Ureter (tissue), 1 donor: ENCODE results near the gene DBT. TPM values are rescaled to one million over a fixed set of nuclear protein-coding genes. Genes with fewer than 3 reads are reported as not detected.
"Not testable (repeated sequence)": the region's sequence is repeated elsewhere in the genome, so short reads cannot be mapped to it uniquely, and the experiment has no call there.

Source experiments
- DNase-seq: peaks from one replicate; pipeline ENCODE4 v3.0.0-alpha.2; 2020; ENCODE audit warnings: low spot score
- total RNA-seq: library from RNA; stranded (reverse); gene quantifications from one replicate; pipeline ENCODE4 v1.2.4, GENCODE V29; 2023
- donor health status: DM: yes; HTN: yes; CAD: no.

Gene DBT
- total RNA-seq, result 24.3 TPM

DNA sequence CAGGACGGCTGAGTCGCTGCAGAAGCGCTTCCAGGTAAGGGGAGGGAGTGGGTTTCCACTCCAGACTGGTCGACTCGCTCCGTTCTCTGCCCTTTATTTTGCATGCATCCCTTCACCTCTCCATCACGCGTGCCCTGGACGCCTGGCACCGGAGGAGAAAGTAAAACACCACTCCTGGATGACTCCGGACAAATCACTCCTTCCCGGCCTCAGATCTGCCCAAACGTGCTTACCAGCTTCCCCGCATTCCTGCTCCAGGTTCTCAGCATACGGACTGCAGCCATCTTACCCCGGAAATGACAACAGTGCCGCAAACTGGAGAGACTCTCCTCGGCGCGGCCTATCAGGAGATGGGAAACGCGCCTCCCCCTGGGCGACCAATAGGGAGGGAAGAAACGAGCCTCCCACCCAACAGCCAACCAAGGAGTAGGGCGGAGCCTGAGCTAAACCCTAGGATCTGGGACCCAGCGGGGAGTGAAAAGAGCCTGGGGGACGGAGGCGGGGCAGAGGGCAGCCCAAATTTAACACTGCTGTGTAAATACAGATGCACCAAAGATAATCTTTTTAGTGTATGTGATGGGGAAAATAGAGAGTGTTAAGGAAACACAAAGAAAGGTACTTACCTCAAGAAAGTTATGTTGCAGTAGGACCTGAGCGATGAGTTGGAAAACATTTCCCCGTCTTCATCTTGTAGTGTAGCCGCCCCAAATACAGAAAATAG, at the start of gene DBT:
TSS of gene DBT (minus strand) at position 298 of the 721 bp plus-strand sequence. CDS start at position 284, 14 bp downstream.
- peak; percentile 96 for DNase-seq

DNA sequence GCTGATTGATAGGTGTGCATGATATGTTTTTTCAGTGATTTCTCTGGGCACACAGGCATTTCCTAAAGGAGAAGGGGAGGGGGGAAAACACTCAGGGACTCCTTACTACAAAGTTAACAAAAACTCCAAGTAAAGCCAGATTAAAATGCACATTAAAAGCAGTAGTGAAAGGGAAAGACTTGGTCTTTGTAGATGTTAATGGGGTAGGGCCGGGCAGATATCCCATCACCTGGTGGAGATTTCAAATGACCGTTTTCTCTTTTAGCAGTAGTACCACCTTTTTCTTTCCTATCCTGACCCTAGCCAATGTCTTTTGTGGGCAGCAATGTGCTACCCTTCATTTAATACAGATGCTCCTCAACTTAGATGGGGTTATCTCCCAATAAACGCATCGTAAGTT, 48.9 kb upstream of the DBT start:
- DNase-seq, result no peak

DNA sequence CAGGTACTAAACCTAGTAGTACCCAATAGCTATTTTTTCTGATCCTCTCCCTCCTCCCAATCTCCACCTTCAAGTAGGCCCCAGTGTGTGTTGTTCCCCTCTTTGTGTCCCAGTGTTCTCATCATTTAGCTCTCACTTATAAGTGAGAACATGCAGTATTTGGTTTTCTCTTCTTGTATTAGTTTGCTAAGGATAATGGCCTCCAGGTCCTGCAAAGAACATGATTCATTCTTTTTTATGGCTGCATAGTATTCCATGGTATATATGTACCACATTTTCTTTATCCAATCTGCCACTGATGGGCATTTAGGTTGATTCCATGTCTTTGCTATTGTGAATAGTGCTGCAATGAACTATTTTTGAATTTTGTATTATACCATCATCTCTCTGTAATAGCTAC, 47.4 kb upstream of the DBT start:
- DNase-seq, result not testable (repeated sequence)

DNA sequence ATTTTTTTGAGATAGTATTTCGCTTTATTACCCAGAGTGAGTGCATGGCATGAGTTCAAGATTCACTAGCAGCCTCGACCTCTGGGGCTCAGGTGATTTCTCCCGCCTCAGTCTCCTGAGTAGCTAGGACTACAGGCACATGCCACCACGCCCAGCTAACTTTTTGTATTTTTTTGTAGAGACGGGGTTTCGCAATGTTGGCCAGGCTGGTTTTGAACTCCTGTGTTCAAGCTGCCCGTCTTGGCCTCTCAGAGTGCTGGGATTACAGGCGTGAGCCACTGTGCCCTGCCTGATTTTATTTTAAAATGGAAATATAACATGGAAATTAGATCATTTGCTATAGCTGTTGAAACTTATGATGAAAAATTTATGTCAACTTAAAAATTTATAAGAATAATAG, 46.5 kb upstream of the DBT start:
- no peak for DNase-seq

DNA sequence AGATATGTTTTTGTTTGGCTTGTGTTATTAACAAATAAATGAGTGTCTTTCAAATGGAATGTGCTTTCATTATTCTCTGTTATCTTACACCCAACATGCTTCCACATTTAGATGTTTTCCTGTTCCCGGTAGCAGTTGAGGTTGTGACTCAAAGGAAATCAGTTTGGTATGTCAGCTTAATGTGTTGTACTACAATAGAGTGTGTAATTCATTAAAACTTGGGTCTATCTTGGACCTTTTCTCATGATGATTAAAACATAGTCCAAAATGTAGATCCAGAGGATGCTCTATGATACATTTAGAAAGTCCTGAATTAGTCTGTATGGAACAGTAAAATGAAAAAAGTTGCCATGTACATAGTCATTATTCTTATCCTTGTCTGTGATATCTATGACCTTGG, 43.1 kb upstream of the DBT start:
- no peak for DNase-seq

DNA sequence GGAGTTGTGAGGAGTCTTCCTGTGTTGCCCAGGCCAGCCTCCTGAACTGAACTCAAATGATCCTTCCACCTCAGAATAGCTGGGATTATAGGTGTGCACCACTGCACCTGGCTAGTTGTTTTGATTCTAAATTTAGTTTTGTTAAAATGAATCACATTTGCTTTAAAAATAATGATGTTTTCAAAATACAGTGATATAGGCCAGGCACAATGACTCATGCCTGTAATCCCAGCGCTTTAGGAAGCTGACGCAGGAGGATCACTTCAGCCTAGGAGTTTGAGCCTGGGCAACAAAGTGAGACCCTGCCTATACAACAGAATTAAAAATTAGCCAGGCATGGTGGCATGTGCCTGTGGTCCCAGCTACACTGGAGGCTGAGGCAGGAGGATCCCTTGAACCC, 40.7 kb upstream of the DBT start:
- DNase-seq, result no peak

- DNase-seq, result no peak
Measured at GRCh38 chr1:100287162-100287561, 37.5 kb upstream of the DBT start.

GRCh38 chr1:100284591-100284990, 35.0 kb upstream of the DBT start:
- DNase-seq, result no peak

GRCh38 chr1:100279954-100280682, 30.5 kb upstream of the DBT start:
- no peak for DNase-seq

DNA sequence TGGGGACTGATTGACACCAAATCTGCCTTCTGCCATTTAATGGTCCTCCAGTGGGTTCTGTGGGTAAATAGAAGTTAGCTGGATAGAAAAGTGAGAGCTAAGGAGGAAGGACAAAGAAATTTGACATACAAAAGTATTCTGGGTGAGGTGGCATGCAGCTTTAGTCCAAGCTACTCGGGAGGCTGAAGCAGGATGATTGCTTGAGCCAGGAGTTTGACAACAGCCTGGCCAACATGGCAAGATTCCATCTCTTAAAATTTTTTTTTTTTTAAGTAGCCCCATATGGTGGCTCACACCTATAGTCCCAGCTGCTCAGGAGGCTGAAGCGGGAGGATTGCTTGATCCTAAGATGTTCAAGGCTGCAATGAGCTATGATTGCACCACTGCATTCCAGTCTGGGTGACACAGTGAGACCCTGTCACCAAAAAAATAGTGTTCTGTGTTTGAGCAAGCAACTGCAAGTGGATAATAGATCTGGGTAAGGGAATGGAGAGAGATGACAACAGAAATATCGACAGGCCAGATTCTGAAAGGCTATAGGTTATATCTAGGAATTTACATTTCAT, 29.8 kb upstream of the DBT start:
- no peak for DNase-seq

DNA sequence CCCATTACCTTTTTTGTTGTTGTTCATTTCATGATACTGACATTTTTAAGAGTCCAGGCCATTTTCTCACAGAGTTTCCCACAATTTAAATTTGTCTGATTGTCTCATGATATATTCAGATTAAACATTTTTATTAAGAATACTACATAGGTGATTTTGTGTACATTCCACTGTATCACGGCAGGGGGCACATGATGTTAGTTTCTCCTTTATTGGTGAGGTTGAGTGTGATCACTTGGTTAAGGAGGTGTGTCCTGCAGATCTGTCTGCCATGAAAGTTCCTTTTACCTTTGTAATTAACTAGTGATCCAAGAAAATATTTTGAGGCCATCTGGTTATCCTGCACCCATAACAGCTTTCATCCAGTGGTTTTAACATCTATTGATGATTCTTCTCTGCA, 28.2 kb upstream of the DBT start:
- no peak for DNase-seq

DNA sequence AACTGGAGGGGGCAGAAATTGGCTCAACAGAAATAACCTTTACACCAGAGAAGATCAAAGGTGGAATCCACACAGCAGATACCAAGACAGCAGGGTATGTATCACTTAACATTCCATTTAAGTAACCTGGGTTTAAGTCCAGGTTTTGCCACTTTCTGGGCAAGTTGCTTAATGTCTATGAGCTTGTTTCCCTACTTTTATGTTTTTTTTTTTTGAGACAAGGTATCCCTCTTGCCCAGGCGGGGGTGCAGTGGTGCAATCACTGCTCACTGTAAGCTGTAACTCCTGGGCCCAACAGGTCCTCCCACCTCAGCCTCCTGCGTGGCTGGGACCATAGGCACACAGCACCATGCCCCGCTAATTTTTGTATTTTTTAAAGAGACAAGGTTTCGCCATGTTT, 18.6 kb upstream of the DBT start:
- DNase-seq, result no peak

DNA sequence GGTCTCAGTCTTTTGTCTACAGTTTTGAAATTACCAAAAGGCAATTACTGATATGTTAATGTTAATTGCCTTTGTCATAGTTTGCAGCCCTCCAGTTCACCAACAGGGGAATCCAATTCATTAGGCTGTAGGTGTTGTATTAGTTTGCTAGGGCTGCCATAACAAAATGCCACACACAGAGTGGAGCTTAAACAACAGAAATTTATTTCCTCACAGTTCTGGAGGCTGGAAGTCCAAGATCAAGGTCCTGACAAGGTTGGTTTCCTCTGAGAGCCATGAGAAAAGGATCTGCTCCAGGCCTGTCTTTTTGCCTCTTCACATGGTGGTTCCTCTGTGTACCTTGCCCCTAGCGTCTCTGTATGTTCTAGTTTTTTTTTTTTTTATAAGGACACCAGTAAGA, 17.6 kb upstream of the DBT start:
- DNase-seq, result no peak

GRCh38 chr1:100266741-100267140, 17.1 kb upstream of the DBT start:
- DNase-seq, result no peak

GRCh38 chr1:100265931-100266740, 16.5 kb upstream of the DBT start, which contains the start of gene RTCA:
Gene RTCA (plus strand): TSS chr1:100266216. CDS start chr1:100266376, 160 bp downstream.
- DNase-seq, result peak; percentile 96

DNA sequence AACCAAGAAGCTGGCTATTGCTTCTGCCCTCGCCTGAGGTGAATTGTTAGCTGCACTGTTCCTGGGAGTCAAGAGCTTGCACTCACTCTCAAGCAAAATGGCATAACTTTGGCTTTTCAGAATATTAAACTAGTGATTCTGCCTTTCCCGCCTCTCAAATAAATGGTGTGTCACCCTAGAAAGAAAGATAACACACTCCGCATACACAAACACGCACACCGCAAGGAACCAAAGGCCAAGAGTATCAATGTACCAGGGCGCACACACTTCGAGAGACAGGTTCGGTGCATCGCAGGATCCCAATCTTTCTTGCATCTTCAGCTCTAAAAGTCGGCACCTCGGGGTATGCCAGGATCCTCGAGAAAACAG, 15.9 kb upstream of the DBT start:
- DNase-seq, result no peak

DNA sequence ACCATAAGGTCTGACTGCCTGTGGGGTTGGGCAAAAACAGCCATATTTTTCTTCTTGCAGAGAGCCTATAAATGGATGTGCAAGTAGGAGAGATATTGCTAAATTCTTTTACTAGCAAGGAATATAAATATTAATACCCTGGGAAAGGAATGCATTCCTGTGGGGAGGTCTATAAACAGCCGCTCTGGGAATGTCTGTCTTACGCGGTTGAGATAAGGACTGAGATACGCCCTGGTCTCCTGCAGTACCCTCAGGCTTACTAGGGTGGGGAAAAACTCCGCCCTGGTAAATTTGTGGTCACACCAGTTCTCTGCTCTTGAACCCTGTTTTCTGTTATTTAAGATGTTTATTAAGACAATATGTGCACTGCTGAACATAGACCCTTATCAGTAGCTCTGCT, 14.4 kb upstream of the DBT start:
- not testable (repeated sequence) for DNase-seq

DNA sequence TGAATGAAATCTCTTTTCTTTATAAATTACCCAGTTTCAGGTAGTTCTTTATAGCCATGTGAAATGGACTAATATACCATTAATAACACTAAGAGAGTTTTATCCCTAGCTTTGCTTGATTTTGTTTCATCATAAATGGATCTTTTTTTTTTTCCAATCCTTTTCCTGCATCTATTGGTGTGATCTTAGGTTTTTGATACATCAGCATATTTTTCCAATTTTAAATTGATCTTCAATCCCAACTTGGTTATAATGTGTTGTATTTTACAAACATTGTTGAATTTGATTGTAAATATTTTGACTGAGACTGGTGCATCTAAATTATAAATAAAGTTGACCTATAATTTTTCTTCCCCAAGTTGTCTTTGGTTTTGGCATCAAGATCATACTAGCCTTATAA, 12.1 kb upstream of the DBT start:
- no peak for DNase-seq

DNA sequence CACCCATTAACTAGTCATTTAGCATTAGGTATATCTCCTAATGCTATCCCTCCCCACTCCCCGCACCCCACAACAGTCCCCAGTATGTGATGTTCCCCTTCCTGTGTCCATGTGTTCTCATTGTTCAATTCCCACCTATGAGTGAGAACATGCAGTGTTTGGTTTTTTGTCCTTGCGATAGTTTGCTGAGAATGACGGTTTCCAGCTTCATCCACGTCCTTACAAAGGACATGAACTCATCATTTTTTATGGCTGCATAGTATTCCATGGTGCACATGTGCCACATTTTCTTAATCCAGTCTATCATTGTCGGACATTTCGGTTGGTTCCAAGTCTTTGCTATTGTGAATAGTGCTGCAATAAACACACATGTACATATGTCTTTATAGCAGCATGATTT, 8.8 kb upstream of the DBT start:
- DNase-seq, result not testable (repeated sequence)

DNA sequence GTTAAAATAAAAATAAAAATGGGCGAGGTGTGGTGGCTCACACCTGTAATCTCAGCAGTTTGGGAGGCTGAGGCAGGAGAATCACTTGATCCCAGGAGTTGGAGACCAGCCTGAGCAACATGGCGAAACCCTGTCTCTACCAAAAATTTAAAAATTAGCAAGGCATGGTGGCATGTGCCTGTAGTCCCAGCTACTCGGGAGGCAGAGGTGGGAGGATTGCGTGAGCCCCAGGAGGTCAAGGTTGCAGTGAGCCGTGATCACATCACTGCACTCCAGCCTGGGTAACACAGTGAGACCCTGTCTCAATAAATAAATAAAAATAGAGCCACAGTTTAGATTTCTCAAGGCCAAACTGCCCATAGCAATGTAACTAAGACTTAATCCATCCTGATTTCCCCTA, 6.6 kb upstream of the DBT start:
- not testable (repeated sequence) for DNase-seq

DNA sequence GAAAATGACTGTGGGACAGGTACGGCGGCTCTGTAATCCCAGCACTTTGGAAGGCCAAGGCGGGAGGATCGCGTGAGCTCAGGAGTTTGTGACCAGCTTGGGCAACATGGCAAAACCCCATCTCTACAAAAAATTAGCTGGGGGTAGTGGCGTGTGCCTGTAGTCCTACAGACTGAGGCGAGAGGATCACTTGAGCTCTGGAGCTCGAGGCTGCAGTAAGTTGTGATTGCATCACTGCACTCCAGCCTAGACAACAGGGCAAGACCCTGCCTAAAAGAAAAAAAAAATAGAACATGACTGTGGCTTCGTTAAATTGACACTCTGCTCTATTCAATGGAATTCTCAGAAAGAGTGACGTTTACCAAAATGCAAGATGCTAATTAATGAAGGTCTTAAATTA, 3.9 kb upstream of the DBT start:
- no peak for DNase-seq

- DNase-seq, result no peak
Measured at GRCh38 chr1:100252901-100253300, 3.3 kb upstream of the DBT start.
